Measurements from ENCODE around the gene METTL1. TPM values are rescaled to one million over a fixed set of nuclear protein-coding genes. Genes with fewer than 3 reads are reported as not detected.

The METTL1 gene
- total and polyA plus RNA-seq, 9 of the 15 experiments (the other 6 are each of a cell fraction or from before 2014, with no cell fraction given) = 12.6 to 65.9 (median 39.2) TPM

DNA sequence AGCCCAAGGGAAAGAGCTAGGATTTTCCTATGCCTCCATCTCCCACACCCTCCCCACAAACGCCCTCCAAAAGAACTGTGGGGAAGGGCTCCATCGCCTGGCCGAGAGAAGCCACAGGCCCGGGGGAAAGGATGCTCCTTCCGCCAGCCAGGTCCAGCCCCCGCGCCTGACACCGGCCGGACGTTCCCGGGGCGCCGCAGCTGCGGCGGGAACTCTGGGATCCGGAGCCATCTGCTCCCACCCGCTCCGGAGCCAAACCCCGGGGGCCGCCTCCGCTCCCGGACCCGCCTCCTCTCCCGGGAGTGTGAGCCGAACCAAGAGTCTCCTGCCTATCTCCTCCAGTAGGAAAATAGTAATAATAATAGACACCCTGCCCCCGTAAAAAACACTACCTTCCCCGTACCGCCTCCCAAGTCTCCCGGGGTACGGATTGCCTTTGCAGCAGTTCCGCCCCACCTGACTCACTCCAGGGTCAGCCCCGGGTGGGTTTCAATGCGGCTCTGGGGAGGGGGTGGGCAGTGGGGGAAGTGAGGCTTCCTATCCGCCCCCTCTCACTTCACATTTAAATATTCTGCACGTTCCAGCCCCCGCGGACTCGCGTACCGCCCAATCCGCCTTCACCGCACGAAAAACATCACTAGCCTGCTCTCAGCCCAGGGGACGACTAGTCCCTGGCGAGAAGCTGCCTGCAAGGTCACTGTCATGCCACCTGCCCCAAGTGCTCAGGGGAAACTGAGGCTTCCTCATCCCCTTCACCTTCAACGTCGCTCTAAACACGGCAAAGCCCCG, 35.8 kb downstream of the METTL1 start:
- DNase-seq (ENCODE audit: extremely low read depth in 1 of 4, low spot score in 3 of 4) (peak; percentile 77 to 85 (median 82)), ATAC-seq (peak; percentile 93), FAIRE-seq (peak; percentile 85)
- no peaks in the 10 kb centered on the region for H3K36me3 ChIP-seq (ENCODE audit: control insufficient read depth, insufficient read depth, low read length)
- POLR2A ChIA-PET = interaction anchor here (0.5 to 3.5 kb wide), 10 partner anchors 9 to 239 kb away, joined by 3 to 15 read pairs (median 3); partner anchors contain the start of genes CDK4, DDIT3, PIP4K2C and TSPAN31
- peak overlapping the region; percentile 94 for H2AFZ ChIP-seq (ENCODE audit: low read depth, low read length)
- H3K27ac ChIP-seq (ENCODE audit: extremely low read depth, low read depth, low read length) = peak overlapping the region; percentile 11; the same call in 2 of the 3 replicates
- intact Hi-C loops (cut with micrococcal nuclease) (loop anchor here (1.0 to 5.0 kb wide), 4 partner anchors 103 to 273 kb away; partner anchors contain the start of genes B4GALNT1, DDIT3 and MBD6), in situ Hi-C loops (cut with MboI) (no loop called here)
- CTCF ChIA-PET (ENCODE audit: low intra/inter-chr PET ratio) = interaction anchor here (0.6 to 2.3 kb wide), 2 partner anchors 103 to 153 kb away, joined by 3 to 17 read pairs; partner anchors contain the start of gene B4GALNT1
- peak overlapping the region; percentile 51 to 87 for H3K9ac ChIP-seq (ENCODE audit: insufficient read depth in 1 of 2, low read depth in 2 of 2, low read length in 2 of 2)
- no peaks in the 10 kb centered on the region for H3K79me2 ChIP-seq (ENCODE audit: control insufficient read depth, insufficient read depth, low read length)
- peaks cover 4% of the 10 kb centered on the region for H3K9me1 ChIP-seq (ENCODE audit: control insufficient read depth, insufficient read depth, low read length)
- no peaks in the 10 kb centered on the region for H4K20me1 ChIP-seq (replicated peaks; ENCODE audit: control insufficient read depth, insufficient read depth, low read length)
- under 1% methylated on average over 44 of the region's 49 CpGs for WGBS (ENCODE audit: insufficient coverage, low coverage, missing lambda C conversion rate)
- BruUV-seq (replicated peaks) = no TSS peak
- H3K9me3 ChIP-seq (replicated peaks; ENCODE audit: control insufficient read depth, insufficient read depth, low read depth, low read length) = no peaks in the 10 kb centered on the region
- peak overlapping the region; percentile 81 for H3K4me2 ChIP-seq (ENCODE audit: insufficient read depth, low read length)
- peak overlapping the region; percentile 38 for H3K4me3 ChIP-seq
- H3K4me1 ChIP-seq (replicated peaks in 1 of 2; ENCODE audit: control insufficient read depth in 2 of 2, insufficient read depth in 2 of 2, low read length in 2 of 2) = peaks cover 9 to 31% of the 10 kb centered on the region in 2 experiments; a peak in 4 of 5 replicates
- peaks cover 20 to 59% of the 10 kb centered on the region in 2 experiments for H3K27me3 ChIP-seq (ENCODE audit: control insufficient read depth in 2 of 2, insufficient read depth in 2 of 2, low read length in 2 of 2)
- TF ChIP-seq E2F1 (CRISPR knock-in tag; IDR thresholded peaks at IDR 0.05) (no peak), ZNF436 (CRISPR knock-in tag; IDR thresholded peaks at IDR 0.05) (no peak), RFX1 (IDR thresholded peaks at IDR 0.05) (no peak), XRCC3 (IDR thresholded peaks at IDR 0.05) (no peak), ZNF165 (CRISPR knock-in tag; IDR thresholded peaks at IDR 0.05; ENCODE audit: borderline replicate concordance) (no peak), TEAD1 (CRISPR knock-in tag; IDR thresholded peaks at IDR 0.05) (0 out of 4 replicates have a peak, but pooled peaks of 1 of the 2 experiments have one; percentile 42), PHF21A (IDR thresholded peaks at IDR 0.05; ENCODE audit: borderline replicate concordance, low read depth) (no peak), CHD4 (IDR thresholded peaks at IDR 0.05; ENCODE audit: insufficient read depth, insufficient replicate concordance, low read depth, low read length, poor library complexity, severe bottlenecking) (no peak), NFIC (IDR thresholded peaks at IDR 0.05) (peak; percentile 15; the same call in 1 of the 2 replicates), MAZ (CRISPR knock-in tag; conservative IDR thresholded peaks at IDR 0.05 in 1 of 2, IDR thresholded peaks at IDR 0.05 in 1 of 2) (peak; percentile 43 to 93; a peak in 3 of 4 replicates), NRF1 (conservative IDR thresholded peaks at IDR 0.05 in 1 of 2, IDR thresholded peaks at IDR 0.05 in 1 of 2) (peak; percentile 43 to 46; a peak in 2 of 4 replicates)
- TF ChIP-seq, protein P1, sequence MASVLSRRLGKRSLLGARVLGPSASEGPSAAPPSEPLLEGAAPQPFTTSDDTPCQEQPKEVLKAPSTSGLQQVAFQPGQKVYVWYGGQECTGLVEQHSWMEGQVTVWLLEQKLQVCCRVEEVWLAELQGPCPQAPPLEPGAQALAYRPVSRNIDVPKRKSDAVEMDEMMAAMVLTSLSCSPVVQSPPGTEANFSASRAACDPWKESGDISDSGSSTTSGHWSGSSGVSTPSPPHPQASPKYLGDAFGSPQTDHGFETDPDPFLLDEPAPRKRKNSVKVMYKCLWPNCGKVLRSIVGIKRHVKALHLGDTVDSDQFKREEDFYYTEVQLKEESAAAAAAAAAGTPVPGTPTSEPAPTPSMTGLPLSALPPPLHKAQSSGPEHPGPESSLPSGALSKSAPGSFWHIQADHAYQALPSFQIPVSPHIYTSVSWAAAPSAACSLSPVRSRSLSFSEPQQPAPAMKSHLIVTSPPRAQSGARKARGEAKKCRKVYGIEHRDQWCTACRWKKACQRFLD (CRISPR knock-in tag; IDR thresholded peaks at IDR 0.05) = peak; percentile 49; the same call in 1 of the 2 replicates

All from K562 (cell line).